IPS-15b (cell line): ENCODE data around the gene SYT13.

Experiments used
- H3K27me3 ChIP-seq: one replicate; pipeline ENCODE4 v1.6.1; 2013; ENCODE audit warnings: low read length; ENCODE audit not compliant: control insufficient read depth, insufficient read depth
- H3K36me3 ChIP-seq: one replicate; pipeline ENCODE4 v1.6.1; 2013; ENCODE audit warnings: low read length; ENCODE audit not compliant: control insufficient read depth, insufficient read depth
- H3K4me1 ChIP-seq: one replicate; pipeline ENCODE4 v1.6.1; 2013; ENCODE audit warnings: mild to moderate bottlenecking, low read length; ENCODE audit not compliant: control insufficient read depth, insufficient read depth
- H3K4me3 ChIP-seq: one replicate; pipeline ENCODE4 v1.5.1; 2013; ENCODE audit warnings: low read depth, low read length
- H3K9ac ChIP-seq: one replicate; pipeline ENCODE4 v1.6.1; 2013; ENCODE audit warnings: low read depth, mild to moderate bottlenecking, low read length
- H3K9me3 ChIP-seq: one replicate; pipeline ENCODE4 v1.6.1; 2013; ENCODE audit warnings: mild to moderate bottlenecking, low read length; ENCODE audit not compliant: control insufficient read depth, insufficient read depth

The SYT13 gene

GRCh38 chr11:45288339-45288738, 2.2 kb upstream of the SYT13 start:
- H3K9me3 ChIP-seq, result no peaks in the 10 kb centered on the region
- peaks cover 24% of the 10 kb centered on the region for H3K27me3 ChIP-seq
- H3K36me3 ChIP-seq, result no peaks in the 10 kb centered on the region

GRCh38 chr11:45287316-45287903, 1.3 kb upstream of the SYT13 start:
- no peaks in the 10 kb centered on the region for H3K9me3 ChIP-seq
- no peak overlapping the region for H3K9ac ChIP-seq
- no peaks in the 10 kb centered on the region for H3K36me3 ChIP-seq
- H3K4me1 ChIP-seq, result no peaks in the 10 kb centered on the region
- H3K4me3 ChIP-seq, result no peak overlapping the region
- peaks cover 24% of the 10 kb centered on the region for H3K27me3 ChIP-seq

More at GRCh38 chr11:45288339-45288738, 2.2 kb upstream of the SYT13 start:
- H3K4me1 ChIP-seq, result no peaks in the 10 kb centered on the region
- H3K4me3 ChIP-seq, result no peak overlapping the region
- H3K9ac ChIP-seq, result no peak overlapping the region

GRCh38 chr11:45285250-45285828, 802 bp downstream of the SYT13 start:
- Histone ChIP-seq H3K4me3 (peak overlapping the region; percentile 68), H3K27me3 (peaks cover 22% of the 10 kb centered on the region), H3K4me1 (no peaks in the 10 kb centered on the region), H3K9ac (no peak overlapping the region), H3K36me3 (no peaks in the 10 kb centered on the region), H3K9me3 (no peaks in the 10 kb centered on the region)

GRCh38 chr11:45282081-45282480, 4.1 kb downstream of the SYT13 start:
- Histone ChIP-seq H3K36me3 (no peaks in the 10 kb centered on the region), H3K27me3 (peaks cover 18% of the 10 kb centered on the region), H3K4me1 (no peaks in the 10 kb centered on the region), H3K9ac (no peak overlapping the region), H3K9me3 (peaks cover 6% of the 10 kb centered on the region), H3K4me3 (no peak overlapping the region)

GRCh38 chr11:45280449-45280848, 5.7 kb downstream of the SYT13 start:
- no peak overlapping the region for H3K9ac ChIP-seq
- H3K4me1 ChIP-seq, result no peaks in the 10 kb centered on the region
- no peak overlapping the region for H3K4me3 ChIP-seq
- H3K36me3 ChIP-seq, result no peaks in the 10 kb centered on the region
- peaks cover 15% of the 10 kb centered on the region for H3K27me3 ChIP-seq
- peaks cover 6% of the 10 kb centered on the region for H3K9me3 ChIP-seq

GRCh38 chr11:45279645-45280044, 6.5 kb downstream of the SYT13 start:
- peaks cover 7% of the 10 kb centered on the region for H3K27me3 ChIP-seq

GRCh38 chr11:45278714-45279113, 7.4 kb downstream of the SYT13 start:
- H3K27me3 ChIP-seq, result no peaks in the 10 kb centered on the region
- H3K4me3 ChIP-seq, result no peak overlapping the region
- no peaks in the 10 kb centered on the region for H3K36me3 ChIP-seq
- no peaks in the 10 kb centered on the region for H3K4me1 ChIP-seq
- H3K9ac ChIP-seq, result no peak overlapping the region
- peaks cover 6% of the 10 kb centered on the region for H3K9me3 ChIP-seq

More at GRCh38 chr11:45279645-45280044, 6.5 kb downstream of the SYT13 start:
- peaks cover 6% of the 10 kb centered on the region for H3K9me3 ChIP-seq
- H3K4me1 ChIP-seq, result no peaks in the 10 kb centered on the region
- H3K36me3 ChIP-seq, result no peaks in the 10 kb centered on the region
- H3K9ac ChIP-seq, result no peak overlapping the region
- H3K4me3 ChIP-seq, result no peak overlapping the region

- no peak overlapping the region for H3K4me3 ChIP-seq
- no peaks in the 10 kb centered on the region for H3K4me1 ChIP-seq
- no peaks in the 10 kb centered on the region for H3K36me3 ChIP-seq
- peaks cover 6% of the 10 kb centered on the region for H3K9me3 ChIP-seq
- H3K9ac ChIP-seq, result no peak overlapping the region
- H3K27me3 ChIP-seq, result no peaks in the 10 kb centered on the region
Measured at GRCh38 chr11:45275828-45276227, 10.3 kb downstream of the SYT13 start.

GRCh38 chr11:45274206-45274605, 11.9 kb downstream of the SYT13 start:
- H3K9ac ChIP-seq, result no peak overlapping the region
- no peak overlapping the region for H3K4me3 ChIP-seq
- no peaks in the 10 kb centered on the region for H3K36me3 ChIP-seq
- no peaks in the 10 kb centered on the region for H3K4me1 ChIP-seq
- no peaks in the 10 kb centered on the region for H3K9me3 ChIP-seq
- H3K27me3 ChIP-seq, result no peaks in the 10 kb centered on the region

GRCh38 chr11:45273509-45273908, 12.6 kb downstream of the SYT13 start:
- no peaks in the 10 kb centered on the region for H3K9me3 ChIP-seq
- no peaks in the 10 kb centered on the region for H3K36me3 ChIP-seq
- H3K4me3 ChIP-seq, result no peak overlapping the region
- no peaks in the 10 kb centered on the region for H3K4me1 ChIP-seq
- H3K9ac ChIP-seq, result no peak overlapping the region
- H3K27me3 ChIP-seq, result no peaks in the 10 kb centered on the region

- no peaks in the 10 kb centered on the region for H3K36me3 ChIP-seq
- H3K27me3 ChIP-seq, result no peaks in the 10 kb centered on the region
- H3K9ac ChIP-seq, result no peak overlapping the region
- H3K4me1 ChIP-seq, result no peaks in the 10 kb centered on the region
- no peaks in the 10 kb centered on the region for H3K9me3 ChIP-seq
- H3K4me3 ChIP-seq, result no peak overlapping the region
Measured at GRCh38 chr11:45272701-45273100, 13.4 kb downstream of the SYT13 start.

GRCh38 chr11:45270946-45271716, 15.0 kb downstream of the SYT13 start:
- Histone ChIP-seq H3K4me1 (no peaks in the 10 kb centered on the region), H3K9ac (no peak overlapping the region), H3K9me3 (no peaks in the 10 kb centered on the region), H3K4me3 (no peak overlapping the region), H3K27me3 (no peaks in the 10 kb centered on the region), H3K36me3 (no peaks in the 10 kb centered on the region)
